Activated CD4-positive, alpha-beta memory T cell treated with anti-CD3 and anti-CD28 coated beads, Interleukin-2, amount 10 ng/mL, durations not matched to agents 7 days and 5 days (primary cell): Measurements from ENCODE around the gene PHGDH. TPM values are rescaled to one million over a fixed set of nuclear protein-coding genes. Genes with fewer than 3 reads are reported as not detected.

Source experiments
- CTCF ChIA-PET: fragments of 350-600 bp; sonication (Branson Sonifier 250); formaldehyde crosslinking; loops from one replicate; lab custom pipeline; 2021; ENCODE audit warnings: antibody characterized with exemption, inconsistent platforms; lab: Charles Lee
- POLR2A ChIA-PET: fragments of 350-600 bp; sonication (Branson Sonifier 250); formaldehyde crosslinking; loops from one replicate; lab custom pipeline; 2021; ENCODE audit warnings: antibody characterized with exemption; lab: Charles Lee
- DNase-seq: peaks from one replicate; pipeline ENCODE4 v3.0.0-alpha.2; 2020
- H3K27ac Mint-ChIP-seq: one replicate; pipeline ENCODE4 v1.8.0; 2021; ENCODE audit warnings: mild to moderate bottlenecking, mixed read lengths
- H3K27me3 Mint-ChIP-seq: one replicate; pipeline ENCODE4 v1.8.0; 2021; ENCODE audit warnings: mixed read lengths
- H3K36me3 Mint-ChIP-seq: one replicate; pipeline ENCODE4 v1.8.0; 2021; ENCODE audit warnings: low read depth, mixed read lengths
- H3K4me1 Mint-ChIP-seq: one replicate; pipeline ENCODE4 v1.8.0; 2021; ENCODE audit warnings: mixed read lengths
- H3K4me3 Mint-ChIP-seq: one replicate; pipeline ENCODE4 v1.8.0; 2021; ENCODE audit warnings: mild to moderate bottlenecking, mixed read lengths
- H3K9me3 Mint-ChIP-seq: one replicate; pipeline ENCODE4 v1.8.0; 2021; ENCODE audit warnings: mixed read lengths
- total RNA-seq, 2 experiments: library from RNA; stranded (reverse); gene quantifications; one replicate each; pipeline ENCODE4 v1.2.3, GENCODE V29; 2021

Gene PHGDH
- total RNA-seq, 2 experiments from 2014 or later, result 132 to 143 TPM

GRCh38 chr1:119739150-119739549, 27.4 kb downstream of the PHGDH start:
- no peak for DNase-seq
- CTCF ChIA-PET, result interaction anchor here (0.7 kb wide), 1 partner anchor 10 kb away, joined by 3 read pairs; no protein-coding TSS in a partner anchor

GRCh38 chr1:119740261-119740660, 28.5 kb downstream of the PHGDH start:
- Mint-ChIP-seq H3K27ac (no peak overlapping the region), H3K36me3 (peaks cover 34% of the 10 kb centered on the region), H3K9me3 (no peaks in the 10 kb centered on the region), H3K4me3 (no peak overlapping the region), H3K27me3 (peaks cover 3% of the 10 kb centered on the region), H3K4me1 (peaks cover 3% of the 10 kb centered on the region)
- no peak for DNase-seq
- ChIA-PET CTCF (no interaction called here), POLR2A (no interaction called here)

More at GRCh38 chr1:119739150-119739549, 27.4 kb downstream of the PHGDH start:
- Mint-ChIP-seq H3K27me3 (no peaks in the 10 kb centered on the region), H3K4me1 (no peaks in the 10 kb centered on the region), H3K4me3 (no peak overlapping the region), H3K9me3 (no peaks in the 10 kb centered on the region), H3K36me3 (peaks cover 39% of the 10 kb centered on the region), H3K27ac (no peak overlapping the region)
- POLR2A ChIA-PET, result interaction anchor here (0.6 kb wide), 1 partner anchor 15 kb away, joined by 3 read pairs; no protein-coding TSS in a partner anchor

- H3K27me3 Mint-ChIP-seq, result peaks cover 3% of the 10 kb centered on the region
- ChIA-PET POLR2A (no interaction called here), CTCF (interaction anchor here (0.7 to 1.5 kb wide), 3 partner anchors 16 to 128 kb away, joined by 3 read pairs; no protein-coding TSS in a partner anchor)
- no peaks in the 10 kb centered on the region for H3K9me3 Mint-ChIP-seq
- peaks cover 6% of the 10 kb centered on the region for H3K4me1 Mint-ChIP-seq
- H3K4me3 Mint-ChIP-seq, result no peak overlapping the region
- H3K27ac Mint-ChIP-seq, result no peak overlapping the region
- DNase-seq, result no peak
- H3K36me3 Mint-ChIP-seq, result peaks cover 30% of the 10 kb centered on the region
These were observed 29.4 kb downstream of the PHGDH start for GRCh38 chr1:119740896-119741780.

- ChIA-PET CTCF (interaction anchor here (0.7 to 4.6 kb wide), 4 partner anchors 14 to 127 kb away, joined by 3 to 34 read pairs (median 3); no protein-coding TSS in a partner anchor), POLR2A (interaction anchor here (0.5 to 1.0 kb wide), 2 partner anchors 38 to 44 kb away, joined by 3 to 4 read pairs; no protein-coding TSS in a partner anchor)
- Mint-ChIP-seq H3K4me3 (no peak overlapping the region), H3K36me3 (peaks cover 25% of the 10 kb centered on the region), H3K4me1 (peaks cover 6% of the 10 kb centered on the region), H3K27me3 (peaks cover 3% of the 10 kb centered on the region), H3K27ac (no peak overlapping the region), H3K9me3 (no peaks in the 10 kb centered on the region)
- no peak for DNase-seq
These were observed 30.5 kb downstream of the PHGDH start for GRCh38 chr1:119742202-119742601.

GRCh38 chr1:119742677-119743076, 30.9 kb downstream of the PHGDH start:
- DNase-seq, result no peak
- peaks cover 6% of the 10 kb centered on the region for H3K4me1 Mint-ChIP-seq
- no peak overlapping the region for H3K4me3 Mint-ChIP-seq
- peaks cover 3% of the 10 kb centered on the region for H3K27me3 Mint-ChIP-seq
- POLR2A ChIA-PET, result interaction anchor here (0.5 to 1.0 kb wide), 2 partner anchors 38 to 44 kb away, joined by 3 to 4 read pairs; no protein-coding TSS in a partner anchor
- CTCF ChIA-PET, result interaction anchor here (1.3 to 4.6 kb wide), 3 partner anchors 17 to 225 kb away, joined by 3 to 34 read pairs (median 9); no protein-coding TSS in a partner anchor
- no peaks in the 10 kb centered on the region for H3K9me3 Mint-ChIP-seq
- H3K36me3 Mint-ChIP-seq, result peaks cover 23% of the 10 kb centered on the region
- H3K27ac Mint-ChIP-seq, result no peak overlapping the region

GRCh38 chr1:119743308-119743707, 31.6 kb downstream of the PHGDH start:
- H3K4me3 Mint-ChIP-seq, result no peak overlapping the region
- H3K27me3 Mint-ChIP-seq, result peaks cover 3% of the 10 kb centered on the region
- no peak overlapping the region for H3K27ac Mint-ChIP-seq
- H3K4me1 Mint-ChIP-seq, result peaks cover 6% of the 10 kb centered on the region
- no peaks in the 10 kb centered on the region for H3K9me3 Mint-ChIP-seq
- POLR2A ChIA-PET, result interaction anchor here (1.0 kb wide), 3 partner anchors 9 to 19 kb away, joined by 3 read pairs; no protein-coding TSS in a partner anchor
- no peak for DNase-seq
- H3K36me3 Mint-ChIP-seq, result peaks cover 18% of the 10 kb centered on the region
- CTCF ChIA-PET, result interaction anchor here (1.0 to 4.6 kb wide), 13 partner anchors 10 to 236 kb away, joined by 3 to 34 read pairs (median 7); no protein-coding TSS in a partner anchor

- H3K27me3 Mint-ChIP-seq, result peaks cover 6% of the 10 kb centered on the region
- POLR2A ChIA-PET, result interaction anchor here (1.0 kb wide), 3 partner anchors 8 to 19 kb away, joined by 3 read pairs; no protein-coding TSS in a partner anchor
- no peak overlapping the region for H3K4me3 Mint-ChIP-seq
- peaks cover 6% of the 10 kb centered on the region for H3K4me1 Mint-ChIP-seq
- DNase-seq, result peak; percentile 60
- H3K36me3 Mint-ChIP-seq, result peaks cover 16% of the 10 kb centered on the region
- H3K27ac Mint-ChIP-seq, result no peak overlapping the region
- CTCF ChIA-PET, result interaction anchor here (0.9 to 4.6 kb wide), 25 partner anchors 9 to 236 kb away, joined by 3 to 34 read pairs (median 5); partner anchors contain the start of genes HMGCS2 and PHGDH
- no peaks in the 10 kb centered on the region for H3K9me3 Mint-ChIP-seq
These were observed 32.3 kb downstream of the PHGDH start for GRCh38 chr1:119743776-119744597.

- ChIA-PET POLR2A (no interaction called here), CTCF (interaction anchor here (0.6 to 4.6 kb wide), 26 partner anchors 9 to 223 kb away, joined by 3 to 34 read pairs (median 5); partner anchors contain the start of genes HMGCS2, PHGDH and REG4)
- Mint-ChIP-seq H3K9me3 (no peaks in the 10 kb centered on the region), H3K4me3 (no peak overlapping the region), H3K27ac (no peak overlapping the region), H3K4me1 (peaks cover 8% of the 10 kb centered on the region), H3K36me3 (peaks cover 14% of the 10 kb centered on the region), H3K27me3 (peaks cover 10% of the 10 kb centered on the region)
- DNase-seq, result no peak
These were observed 32.8 kb downstream of the PHGDH start for GRCh38 chr1:119744598-119744942.

GRCh38 chr1:119745034-119745433, 33.3 kb downstream of the PHGDH start:
- Mint-ChIP-seq H3K4me1 (peaks cover 9% of the 10 kb centered on the region), H3K27ac (no peak overlapping the region), H3K4me3 (no peak overlapping the region), H3K27me3 (peaks cover 14% of the 10 kb centered on the region), H3K9me3 (no peaks in the 10 kb centered on the region), H3K36me3 (peaks cover 14% of the 10 kb centered on the region)
- ChIA-PET POLR2A (no interaction called here), CTCF (interaction anchor here (0.6 to 4.6 kb wide), 24 partner anchors 8 to 222 kb away, joined by 3 to 34 read pairs (median 5); partner anchors contain the start of genes HMGCS2, PHGDH and REG4)
- DNase-seq, result no peak

- DNase-seq, result no peak
- ChIA-PET CTCF (interaction anchor here (1.3 kb wide), 1 partner anchor 10 kb away, joined by 4 read pairs; no protein-coding TSS in a partner anchor), POLR2A (no interaction called here)
- peaks cover 31% of the 10 kb centered on the region for H3K27me3 Mint-ChIP-seq
- H3K4me3 Mint-ChIP-seq, result no peak overlapping the region
- no peak overlapping the region for H3K27ac Mint-ChIP-seq
- H3K9me3 Mint-ChIP-seq, result no peaks in the 10 kb centered on the region
- H3K36me3 Mint-ChIP-seq, result peaks cover 11% of the 10 kb centered on the region
- peaks cover 16% of the 10 kb centered on the region for H3K4me1 Mint-ChIP-seq
These were observed 35.7 kb downstream of the PHGDH start for GRCh38 chr1:119747451-119747850.

GRCh38 chr1:119748040-119748439, 36.3 kb downstream of the PHGDH start:
- CTCF ChIA-PET, result no interaction called here
- Mint-ChIP-seq H3K4me1 (peaks cover 21% of the 10 kb centered on the region), H3K9me3 (no peaks in the 10 kb centered on the region), H3K4me3 (no peak overlapping the region), H3K27ac (no peak overlapping the region), H3K27me3 (peaks cover 33% of the 10 kb centered on the region), H3K36me3 (peaks cover 10% of the 10 kb centered on the region)
- no peak for DNase-seq
- POLR2A ChIA-PET, result no interaction called here

GRCh38 chr1:119752592-119752991, 40.9 kb downstream of the PHGDH start:
- DNase-seq, result peak; percentile 24
- Mint-ChIP-seq H3K4me1 (peaks cover 22% of the 10 kb centered on the region), H3K27ac (no peak overlapping the region), H3K4me3 (peak overlapping the region; percentile 38), H3K27me3 (peaks cover 64% of the 10 kb centered on the region), H3K9me3 (no peaks in the 10 kb centered on the region), H3K36me3 (no peaks in the 10 kb centered on the region)
- ChIA-PET CTCF (interaction anchor here (1.7 to 3.2 kb wide), 3 partner anchors 8 to 56 kb away, joined by 3 to 21 read pairs (median 8); no protein-coding TSS in a partner anchor), POLR2A (no interaction called here)
